ENCODE results near the gene LIN52.

DNA sequence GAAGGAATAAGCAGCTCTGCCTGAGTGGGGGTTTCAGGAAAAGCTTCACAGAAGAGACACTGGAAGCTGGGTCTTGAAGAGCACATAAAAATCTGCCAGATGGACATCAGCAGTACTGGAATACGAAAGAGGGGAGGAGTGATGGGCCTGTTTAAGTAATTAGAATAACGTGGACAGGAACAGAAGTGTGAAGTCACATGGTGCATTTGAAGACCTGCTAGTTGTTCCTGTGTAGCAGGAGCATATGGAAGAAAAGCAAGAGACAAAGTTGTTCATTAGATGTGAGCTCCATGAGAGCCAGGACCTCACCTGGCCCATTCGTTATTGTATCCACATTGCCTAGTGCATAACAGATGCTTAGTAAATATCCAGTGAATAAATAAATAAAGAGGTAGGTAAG, 85.2 kb downstream of the LIN52 start:
- TF ChIP-seq, protein P1, sequence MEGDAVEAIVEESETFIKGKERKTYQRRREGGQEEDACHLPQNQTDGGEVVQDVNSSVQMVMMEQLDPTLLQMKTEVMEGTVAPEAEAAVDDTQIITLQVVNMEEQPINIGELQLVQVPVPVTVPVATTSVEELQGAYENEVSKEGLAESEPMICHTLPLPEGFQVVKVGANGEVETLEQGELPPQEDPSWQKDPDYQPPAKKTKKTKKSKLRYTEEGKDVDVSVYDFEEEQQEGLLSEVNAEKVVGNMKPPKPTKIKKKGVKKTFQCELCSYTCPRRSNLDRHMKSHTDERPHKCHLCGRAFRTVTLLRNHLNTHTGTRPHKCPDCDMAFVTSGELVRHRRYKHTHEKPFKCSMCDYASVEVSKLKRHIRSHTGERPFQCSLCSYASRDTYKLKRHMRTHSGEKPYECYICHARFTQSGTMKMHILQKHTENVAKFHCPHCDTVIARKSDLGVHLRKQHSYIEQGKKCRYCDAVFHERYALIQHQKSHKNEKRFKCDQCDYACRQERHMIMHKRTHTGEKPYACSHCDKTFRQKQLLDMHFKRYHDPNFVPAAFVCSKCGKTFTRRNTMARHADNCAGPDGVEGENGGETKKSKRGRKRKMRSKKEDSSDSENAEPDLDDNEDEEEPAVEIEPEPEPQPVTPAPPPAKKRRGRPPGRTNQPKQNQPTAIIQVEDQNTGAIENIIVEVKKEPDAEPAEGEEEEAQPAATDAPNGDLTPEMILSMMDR (IDR thresholded peaks at IDR 0.05; ENCODE audit: low read depth, low read length): no peak
- no peak for TF ChIP-seq EZH2phosphoT487 (IDR thresholded peaks at IDR 0.05; ENCODE audit: low read depth)

Measured in OCI-LY3 (cell line).